Measurements from ENCODE around the gene RGS6.

The RGS6 gene

DNA sequence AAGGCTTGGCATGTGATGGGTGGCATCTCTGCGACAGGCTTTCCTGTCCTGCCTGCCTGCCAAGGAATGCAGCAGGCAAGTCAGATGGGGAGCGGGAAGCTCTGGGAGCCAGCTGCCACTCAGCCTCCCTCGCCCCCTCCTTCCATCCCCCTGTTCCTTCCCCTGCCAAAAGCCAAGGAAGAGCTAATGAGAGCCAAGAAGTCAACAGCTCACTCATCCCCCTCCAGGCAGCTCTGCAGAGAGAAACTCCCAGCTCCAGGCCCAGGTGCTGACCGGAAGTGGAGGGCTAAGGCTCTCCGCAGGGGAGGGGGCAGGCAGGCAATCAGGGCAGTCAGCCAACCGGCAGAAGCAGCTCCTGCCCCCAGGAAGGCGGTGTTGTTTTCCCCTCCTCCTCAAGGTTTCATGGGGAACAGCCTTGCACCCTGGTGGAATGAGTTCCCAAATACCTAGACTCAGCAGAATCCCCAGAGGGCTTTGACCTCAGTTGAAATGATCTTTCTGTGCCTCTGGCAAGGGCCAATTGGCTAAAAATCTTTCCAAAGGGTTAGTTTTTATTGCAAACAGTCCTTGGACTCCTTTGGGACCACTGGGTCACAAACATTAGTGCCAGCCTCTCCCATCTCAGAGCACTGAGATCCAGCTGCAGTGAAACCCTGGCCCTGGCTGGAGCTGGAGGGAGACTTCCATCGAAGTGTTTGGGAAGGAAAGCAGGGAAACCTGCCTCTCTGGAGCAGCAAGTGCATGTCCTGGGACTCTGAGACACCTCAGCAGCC, 612.6 kb downstream of the RGS6 start:
- H3K9ac ChIP-seq (ENCODE audit: low read length) = no peak overlapping the region
- H3K9me3 ChIP-seq (ENCODE audit: low read length) = no peaks in the 10 kb centered on the region
- no peaks in the 10 kb centered on the region for H3K9me2 ChIP-seq (ENCODE audit: low read depth, low read length)
- H4K20me1 ChIP-seq (ENCODE audit: insufficient read depth, low read length) = no peaks in the 10 kb centered on the region
- H3K4me1 ChIP-seq (ENCODE audit: insufficient read depth, low read length, severe bottlenecking) = no peaks in the 10 kb centered on the region
- no peak overlapping the region for H3K4me2 ChIP-seq (ENCODE audit: low read length)
- H2AFZ ChIP-seq (ENCODE audit: low read length) = no peak overlapping the region
- no peak overlapping the region for H3K27ac ChIP-seq (ENCODE audit: low read depth, low read length, poor library complexity, severe bottlenecking)
- no peaks in the 10 kb centered on the region for H3F3A ChIP-seq (ENCODE audit: insufficient read depth, low read length)
- no peak for TF ChIP-seq EZH2 (IDR thresholded peaks at IDR 0.05; ENCODE audit: borderline replicate concordance, low read length)
- TF ChIP-seq, protein P1, sequence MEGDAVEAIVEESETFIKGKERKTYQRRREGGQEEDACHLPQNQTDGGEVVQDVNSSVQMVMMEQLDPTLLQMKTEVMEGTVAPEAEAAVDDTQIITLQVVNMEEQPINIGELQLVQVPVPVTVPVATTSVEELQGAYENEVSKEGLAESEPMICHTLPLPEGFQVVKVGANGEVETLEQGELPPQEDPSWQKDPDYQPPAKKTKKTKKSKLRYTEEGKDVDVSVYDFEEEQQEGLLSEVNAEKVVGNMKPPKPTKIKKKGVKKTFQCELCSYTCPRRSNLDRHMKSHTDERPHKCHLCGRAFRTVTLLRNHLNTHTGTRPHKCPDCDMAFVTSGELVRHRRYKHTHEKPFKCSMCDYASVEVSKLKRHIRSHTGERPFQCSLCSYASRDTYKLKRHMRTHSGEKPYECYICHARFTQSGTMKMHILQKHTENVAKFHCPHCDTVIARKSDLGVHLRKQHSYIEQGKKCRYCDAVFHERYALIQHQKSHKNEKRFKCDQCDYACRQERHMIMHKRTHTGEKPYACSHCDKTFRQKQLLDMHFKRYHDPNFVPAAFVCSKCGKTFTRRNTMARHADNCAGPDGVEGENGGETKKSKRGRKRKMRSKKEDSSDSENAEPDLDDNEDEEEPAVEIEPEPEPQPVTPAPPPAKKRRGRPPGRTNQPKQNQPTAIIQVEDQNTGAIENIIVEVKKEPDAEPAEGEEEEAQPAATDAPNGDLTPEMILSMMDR (IDR thresholded peaks at IDR 0.05; ENCODE audit: low read length) = no peak
- 0 out of 2 replicates have a peak, but pooled peaks cover 3% of the 10 kb centered on the region for H3K27me3 ChIP-seq (ENCODE audit: insufficient read depth, low read length)
- no peak overlapping the region for H3K4me3 ChIP-seq (ENCODE audit: low read depth, low read length, poor library complexity, severe bottlenecking)
- no peaks in the 10 kb centered on the region for H3K79me2 ChIP-seq (ENCODE audit: insufficient read depth, low read length)
- H3K36me3 ChIP-seq (ENCODE audit: insufficient read depth, low read length) = no peaks in the 10 kb centered on the region

DNA sequence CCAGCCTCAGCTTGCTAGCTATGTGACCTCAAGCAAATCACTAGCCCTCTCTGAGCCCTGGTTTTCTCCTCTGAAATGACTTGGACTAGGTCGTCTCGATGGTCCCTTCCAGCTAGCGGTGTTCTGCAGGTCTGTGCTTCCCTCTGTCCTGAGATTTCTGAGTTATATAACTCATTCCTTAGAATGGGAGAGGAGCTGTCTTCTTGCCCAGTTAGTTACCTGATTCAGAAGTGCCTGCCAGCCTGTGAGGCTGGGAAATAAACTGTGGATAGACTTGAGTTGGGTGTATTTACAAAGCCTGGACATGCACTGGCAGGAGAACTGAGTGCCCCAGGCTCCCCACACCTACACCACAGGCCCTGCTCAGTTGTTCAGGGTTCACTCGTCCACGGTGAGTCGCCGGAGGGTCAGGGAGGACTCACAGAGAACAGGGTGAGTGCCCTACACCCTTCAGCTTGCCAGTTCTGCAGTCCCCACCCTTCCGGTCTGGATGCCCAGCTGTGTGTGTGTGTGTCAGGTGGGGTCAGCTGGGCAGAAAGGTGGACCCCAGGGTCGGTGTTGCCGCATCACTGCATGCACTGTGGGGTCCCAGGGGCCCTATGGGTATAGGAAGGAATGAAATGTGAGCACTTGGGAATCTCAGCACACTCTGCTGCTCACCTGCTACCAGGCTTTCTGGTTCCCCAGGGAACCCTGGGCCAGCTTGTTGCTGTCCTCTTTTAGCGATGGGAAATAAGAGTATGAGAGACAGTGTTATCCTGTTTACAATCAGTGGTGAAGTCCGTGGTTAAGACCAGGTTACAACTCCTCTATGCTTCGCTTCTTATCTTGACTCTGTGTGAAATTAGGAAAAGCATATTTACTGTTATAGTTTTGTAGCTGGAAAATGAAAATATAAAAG, 613.4 kb downstream of the RGS6 start:
- H3K4me3 ChIP-seq (ENCODE audit: low read depth, low read length, poor library complexity, severe bottlenecking) = no peak overlapping the region
- no peaks in the 10 kb centered on the region for H3K36me3 ChIP-seq (ENCODE audit: insufficient read depth, low read length)
- no peak overlapping the region for H3K9ac ChIP-seq (ENCODE audit: low read length)
- no peak overlapping the region for H3K27ac ChIP-seq (ENCODE audit: low read depth, low read length, poor library complexity, severe bottlenecking)
- H3F3A ChIP-seq (ENCODE audit: insufficient read depth, low read length) = no peaks in the 10 kb centered on the region
- H3K9me2 ChIP-seq (ENCODE audit: low read depth, low read length) = no peaks in the 10 kb centered on the region
- no peak overlapping the region for H3K4me2 ChIP-seq (ENCODE audit: low read length)
- H2AFZ ChIP-seq (ENCODE audit: low read length) = no peak overlapping the region
- H3K27me3 ChIP-seq (ENCODE audit: insufficient read depth, low read length) = 0 out of 2 replicates have a peak, but pooled peaks cover 3% of the 10 kb centered on the region
- no peaks in the 10 kb centered on the region for H4K20me1 ChIP-seq (ENCODE audit: insufficient read depth, low read length)
- no peaks in the 10 kb centered on the region for H3K9me3 ChIP-seq (ENCODE audit: low read length)
- no peaks in the 10 kb centered on the region for H3K79me2 ChIP-seq (ENCODE audit: insufficient read depth, low read length)
- TF ChIP-seq, protein P1 (IDR thresholded peaks at IDR 0.05; ENCODE audit: low read length) = no peak
- TF ChIP-seq EZH2 (IDR thresholded peaks at IDR 0.05; ENCODE audit: borderline replicate concordance, low read length) = no peak
- H3K4me1 ChIP-seq (ENCODE audit: insufficient read depth, low read length, severe bottlenecking) = no peaks in the 10 kb centered on the region

GRCh38 chr14:72546344-72547016, 614.3 kb downstream of the RGS6 start:
- Histone ChIP-seq H3F3A (ENCODE audit: insufficient read depth, low read length) (no peaks in the 10 kb centered on the region), H3K4me1 (ENCODE audit: insufficient read depth, low read length, severe bottlenecking) (no peaks in the 10 kb centered on the region), H3K4me2 (ENCODE audit: low read length) (no peak overlapping the region), H3K9me3 (ENCODE audit: low read length) (no peaks in the 10 kb centered on the region), H3K36me3 (ENCODE audit: insufficient read depth, low read length) (no peaks in the 10 kb centered on the region), H3K9me2 (ENCODE audit: low read depth, low read length) (no peaks in the 10 kb centered on the region), H3K27me3 (ENCODE audit: insufficient read depth, low read length) (0 out of 2 replicates have a peak, but pooled peaks cover 3% of the 10 kb centered on the region), H2AFZ (ENCODE audit: low read length) (no peak overlapping the region), H3K9ac (ENCODE audit: low read length) (no peak overlapping the region), H4K20me1 (ENCODE audit: insufficient read depth, low read length) (no peaks in the 10 kb centered on the region), H3K79me2 (ENCODE audit: insufficient read depth, low read length) (no peaks in the 10 kb centered on the region), H3K27ac (ENCODE audit: low read depth, low read length, poor library complexity, severe bottlenecking) (no peak overlapping the region), H3K4me3 (ENCODE audit: low read depth, low read length, poor library complexity, severe bottlenecking) (no peak overlapping the region)
- TF ChIP-seq, protein P1 (IDR thresholded peaks at IDR 0.05; ENCODE audit: low read length) = no peak

All from OCI-LY1 (cell line).